GM21723 (cell line): ENCODE data around the gene GATC.
A peak's percentile ranks its signal among the peaks of the same experiment; 100 is the strongest.

ENCODE experiments used
- ATAC-seq: cut with Tn5 transposase; IDR thresholded peaks from one replicate; pipeline ENCODE4 v1.9.1; 2021; ENCODE audit warnings: mild to moderate bottlenecking, moderate library complexity; ENCODE audit not compliant: unreplicated experiment

Gene GATC

GRCh38 chr12:120495731-120496412 lies 49.6 kb downstream of the GATC start, which contains the start of gene DYNLL1:
Gene DYNLL1 (plus strand): TSS chr12:120496113. CDS start chr12:120496422, 309 bp downstream.
- peak; percentile 93 for ATAC-seq

- peak; percentile 27 for ATAC-seq
Measured at GRCh38 chr12:120496413-120497340, 50.4 kb downstream of the GATC start.

GRCh38 chr12:120497524-120498150 lies 51.4 kb downstream of the GATC start:
- ATAC-seq = no peak

GRCh38 chr12:120498870-120499515 lies 52.7 kb downstream of the GATC start:
- no peak for ATAC-seq

GRCh38 chr12:120500581-120500980 lies 54.3 kb downstream of the GATC start:
- no peak for ATAC-seq

- ATAC-seq = no peak
Measured at GRCh38 chr12:120504587-120504986, 58.3 kb downstream of the GATC start.

GRCh38 chr12:120508537-120508936 lies 62.3 kb downstream of the GATC start:
- no peak for ATAC-seq
